Heart left ventricle (tissue), 13 donors: ENCODE measurements around the gene SMDT1.
"Not testable (repeated sequence)": the region's sequence is repeated elsewhere in the genome, so short reads cannot be mapped to it uniquely, and the experiment has no call there.

Experiments
- POLR2A ChIP-seq, 2 donors: fragments of 450-650 bp; IDR thresholded peaks; one replicate each; pipeline ENCODE4 v1.6.1; 2017; ENCODE audit warnings: antibody characterized with exemption in 2 of 2, mild to moderate bottlenecking in 2 of 2, moderate library complexity in 2 of 2
- TF ChIP-seq, protein P1 (sequence below), 12 donors: fragments of 200-600 bp; sonication (generic) in 4 of 12; IDR thresholded peaks; one replicate each; pipeline versions ENCODE4 v1.5.0 to v1.8.0; 2018 to 2022; ENCODE audit warnings: antibody characterized with exemption in 12 of 12, mild to moderate bottlenecking in 5 of 12
- donor health status: ischemic (EF 13 %, LVEDD 7.1; RV severe dilation, severe dysfunction).
- donor health status: DM: no; HTN: yes; CAD: no.
- donor health status: DM: no; HTN: no; CAD: no.
- donor health status: ischemic (EF 25% LVEDD 6.9; RV normal size, moderate dysfunction).
- donor health status: ischemic (EF 25% LVEDD 5.7; RV mildly dilated, moderate dysfunction).
- donor health status: ischemic (EF 35%, LVEDD 5.7; RV mildly dilated, moderate dysfunction).
- donor health status: nonischemic (EF 11% LVEDD 7.7; RV severe dilation, severe dysfunction).
- donor health status: DM: yes; HTN: yes; CAD: no.
- donor health status: PGD.
- donor health status: ischemic (EF 29% LVEDD 5.4; RV normal size, mild dysfunction).
- donor health status: nonischemic (EF 23%, LVEDD 6.1; RV moderate dilation, normal function).

DNA sequence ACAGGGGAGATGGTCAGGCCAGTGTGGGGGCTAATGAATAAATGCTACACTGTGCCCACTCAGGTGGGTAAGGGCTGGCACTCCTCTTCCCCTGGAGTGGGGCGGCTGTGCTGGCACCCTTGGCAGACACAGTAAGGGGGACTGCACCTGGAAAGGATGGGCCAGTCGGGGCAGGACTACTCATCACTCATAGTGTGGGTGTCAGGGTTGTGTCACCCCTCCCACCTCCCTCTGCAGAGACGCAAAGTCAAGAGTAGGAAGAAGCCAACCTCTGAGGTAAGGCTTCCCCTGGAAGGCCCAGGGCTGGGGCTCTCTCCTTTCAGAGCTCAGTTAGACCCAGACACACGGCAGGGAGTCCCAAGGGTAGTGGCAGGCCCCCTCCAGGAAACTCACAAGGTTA, 44.0 kb downstream of the SMDT1 start:
- not testable (repeated sequence) for TF ChIP-seq POLR2A (IDR thresholded peaks at IDR 0.05)
- TF ChIP-seq, protein P1, sequence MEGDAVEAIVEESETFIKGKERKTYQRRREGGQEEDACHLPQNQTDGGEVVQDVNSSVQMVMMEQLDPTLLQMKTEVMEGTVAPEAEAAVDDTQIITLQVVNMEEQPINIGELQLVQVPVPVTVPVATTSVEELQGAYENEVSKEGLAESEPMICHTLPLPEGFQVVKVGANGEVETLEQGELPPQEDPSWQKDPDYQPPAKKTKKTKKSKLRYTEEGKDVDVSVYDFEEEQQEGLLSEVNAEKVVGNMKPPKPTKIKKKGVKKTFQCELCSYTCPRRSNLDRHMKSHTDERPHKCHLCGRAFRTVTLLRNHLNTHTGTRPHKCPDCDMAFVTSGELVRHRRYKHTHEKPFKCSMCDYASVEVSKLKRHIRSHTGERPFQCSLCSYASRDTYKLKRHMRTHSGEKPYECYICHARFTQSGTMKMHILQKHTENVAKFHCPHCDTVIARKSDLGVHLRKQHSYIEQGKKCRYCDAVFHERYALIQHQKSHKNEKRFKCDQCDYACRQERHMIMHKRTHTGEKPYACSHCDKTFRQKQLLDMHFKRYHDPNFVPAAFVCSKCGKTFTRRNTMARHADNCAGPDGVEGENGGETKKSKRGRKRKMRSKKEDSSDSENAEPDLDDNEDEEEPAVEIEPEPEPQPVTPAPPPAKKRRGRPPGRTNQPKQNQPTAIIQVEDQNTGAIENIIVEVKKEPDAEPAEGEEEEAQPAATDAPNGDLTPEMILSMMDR (IDR thresholded peaks at IDR 0.05) = not testable (repeated sequence)
